GM15510 (cell line): ENCODE measurements around the gene WDR38.

Experiments
- POLR2A ChIP-seq: IDR thresholded peaks from 3 replicates; pipeline ENCODE4 v1.6.1; 2011; ENCODE audit warnings: borderline replicate concordance; ENCODE audit not compliant: insufficient read length; ENCODE audit errors: extremely low read depth

The WDR38 gene

GRCh38 chr9:124868511-124869465, 15.5 kb downstream of the WDR38 start:
- TF ChIP-seq POLR2A: peak; percentile 96

GRCh38 chr9:124869466-124869985, 16.3 kb downstream of the WDR38 start:
- no peak for TF ChIP-seq POLR2A

- peak; percentile 55 for TF ChIP-seq POLR2A
Measured at GRCh38 chr9:124869986-124870560, 16.8 kb downstream of the WDR38 start.

GRCh38 chr9:124870723-124871122, 17.5 kb downstream of the WDR38 start:
- no peak for TF ChIP-seq POLR2A

- TF ChIP-seq POLR2A: peak; percentile 34
Measured at GRCh38 chr9:124871156-124871561, 17.9 kb downstream of the WDR38 start.

- no peak for TF ChIP-seq POLR2A
Measured at GRCh38 chr9:124873664-124874063, 20.4 kb downstream of the WDR38 start.

- TF ChIP-seq POLR2A: peak; percentile 0
Measured at GRCh38 chr9:124875501-124875900, 22.2 kb downstream of the WDR38 start.

- TF ChIP-seq POLR2A: no peak
Measured at GRCh38 chr9:124877021-124877782, 23.9 kb downstream of the WDR38 start.

GRCh38 chr9:124878021-124878420, 24.8 kb downstream of the WDR38 start:
- TF ChIP-seq POLR2A: no peak

- TF ChIP-seq POLR2A: no peak
Measured at GRCh38 chr9:124878518-124878917, 25.3 kb downstream of the WDR38 start.

- TF ChIP-seq POLR2A: no peak
Measured at GRCh38 chr9:124879226-124879625, 26.0 kb downstream of the WDR38 start.

GRCh38 chr9:124880501-124880900, 27.2 kb downstream of the WDR38 start:
- no peak for TF ChIP-seq POLR2A

GRCh38 chr9:124881138-124881743, 28.0 kb downstream of the WDR38 start:
- TF ChIP-seq POLR2A: no peak

GRCh38 chr9:124882231-124882630, 29.0 kb downstream of the WDR38 start:
- TF ChIP-seq POLR2A: no peak
